ENCODE results near the gene KCTD21. TPM values are rescaled to one million over a fixed set of nuclear protein-coding genes. Genes with fewer than 3 reads are reported as not detected.
"Not testable (repeated sequence)": the region's sequence is repeated elsewhere in the genome, so short reads cannot be mapped to it uniquely, and the experiment has no call there.

Gene KCTD21
- total RNA-seq, 1 experiment from 2014 or later = 6.0 TPM

GRCh38 chr11:78192223-78192719, 3.8 kb upstream of the KCTD21 start:
- no peak for DNase-seq (ENCODE audit: low read depth, low spot score)
- in situ Hi-C loops (cut with HindIII; ENCODE audit: low pct_unique_long_range_greater_than_20kb, low sequenced_read_pairs) = no loop called here

- DNase-seq (ENCODE audit: low read depth, low spot score) = no peak
- in situ Hi-C loops (cut with HindIII; ENCODE audit: low pct_unique_long_range_greater_than_20kb, low sequenced_read_pairs) = no loop called here
These were observed 2.6 kb upstream of the KCTD21 start for GRCh38 chr11:78190871-78191538.

GRCh38 chr11:78190374-78190773, 1.9 kb upstream of the KCTD21 start:
- DNase-seq (ENCODE audit: low read depth, low spot score) = no peak
- in situ Hi-C loops (cut with HindIII; ENCODE audit: low pct_unique_long_range_greater_than_20kb, low sequenced_read_pairs) = no loop called here

GRCh38 chr11:78189851-78190250, 1.4 kb upstream of the KCTD21 start:
- DNase-seq (ENCODE audit: low read depth, low spot score) = no peak
- in situ Hi-C loops (cut with HindIII; ENCODE audit: low pct_unique_long_range_greater_than_20kb, low sequenced_read_pairs) = no loop called here

GRCh38 chr11:78189174-78189724, 823 bp upstream of the KCTD21 start:
- in situ Hi-C loops (cut with HindIII; ENCODE audit: low pct_unique_long_range_greater_than_20kb, low sequenced_read_pairs) = no loop called here
- DNase-seq (ENCODE audit: low read depth, low spot score) = no peak

GRCh38 chr11:78187366-78188285, 800 bp downstream of the KCTD21 start:
- in situ Hi-C loops (cut with HindIII; ENCODE audit: low pct_unique_long_range_greater_than_20kb, low sequenced_read_pairs) = no loop called here
- no peak for DNase-seq (ENCODE audit: low read depth, low spot score)

- in situ Hi-C loops (cut with HindIII; ENCODE audit: low pct_unique_long_range_greater_than_20kb, low sequenced_read_pairs) = no loop called here
- DNase-seq (ENCODE audit: low read depth, low spot score) = no peak
These were observed 7.2 kb downstream of the KCTD21 start for GRCh38 chr11:78181185-78181584.

- in situ Hi-C loops (cut with HindIII; ENCODE audit: low pct_unique_long_range_greater_than_20kb, low sequenced_read_pairs) = no loop called here
- no peak for DNase-seq (ENCODE audit: low read depth, low spot score)
These were observed 7.7 kb downstream of the KCTD21 start for GRCh38 chr11:78180751-78181150.

- in situ Hi-C loops (cut with HindIII; ENCODE audit: low pct_unique_long_range_greater_than_20kb, low sequenced_read_pairs) = no loop called here
These were observed 8.9 kb downstream of the KCTD21 start for GRCh38 chr11:78179459-78180071.

GRCh38 chr11:78177216-78177615, 11.2 kb downstream of the KCTD21 start:
- in situ Hi-C loops (cut with HindIII; ENCODE audit: low pct_unique_long_range_greater_than_20kb, low sequenced_read_pairs) = no loop called here
- DNase-seq (ENCODE audit: low read depth, low spot score) = no peak

More at GRCh38 chr11:78179459-78180071, 8.9 kb downstream of the KCTD21 start:
- no peak for DNase-seq (ENCODE audit: low read depth, low spot score)

- in situ Hi-C loops (cut with HindIII; ENCODE audit: low pct_unique_long_range_greater_than_20kb, low sequenced_read_pairs) = no loop called here
These were observed 11.8 kb downstream of the KCTD21 start for GRCh38 chr11:78176605-78177141.

GRCh38 chr11:78175862-78176261, 12.6 kb downstream of the KCTD21 start:
- in situ Hi-C loops (cut with HindIII; ENCODE audit: low pct_unique_long_range_greater_than_20kb, low sequenced_read_pairs); DNase-seq (ENCODE audit: low read depth, low spot score): not testable (repeated sequence)

More at GRCh38 chr11:78176605-78177141, 11.8 kb downstream of the KCTD21 start:
- DNase-seq (ENCODE audit: low read depth, low spot score) = no peak

GRCh38 chr11:78171951-78172350, 16.5 kb downstream of the KCTD21 start:
- in situ Hi-C loops (cut with HindIII; ENCODE audit: low pct_unique_long_range_greater_than_20kb, low sequenced_read_pairs) = no loop called here
- no peak for DNase-seq (ENCODE audit: low read depth, low spot score)

GRCh38 chr11:78170874-78171549, 17.4 kb downstream of the KCTD21 start:
- in situ Hi-C loops (cut with HindIII; ENCODE audit: low pct_unique_long_range_greater_than_20kb, low sequenced_read_pairs) = no loop called here
- no peak for DNase-seq (ENCODE audit: low read depth, low spot score)

- DNase-seq (ENCODE audit: low read depth, low spot score) = no peak
- in situ Hi-C loops (cut with HindIII; ENCODE audit: low pct_unique_long_range_greater_than_20kb, low sequenced_read_pairs) = no loop called here
These were observed 18.0 kb downstream of the KCTD21 start for GRCh38 chr11:78170413-78170812.

- in situ Hi-C loops (cut with HindIII; ENCODE audit: low pct_unique_long_range_greater_than_20kb, low sequenced_read_pairs) = no loop called here
- no peak for DNase-seq (ENCODE audit: low read depth, low spot score)
These were observed 19.6 kb downstream of the KCTD21 start for GRCh38 chr11:78168539-78169477.

Data from SK-MEL-5 (cell line).